Iris pigment epithelial cell (primary cell): ENCODE data around the gene MAST1.
"Not testable (repeated sequence)": the region's sequence is repeated elsewhere in the genome, so short reads cannot be mapped to it uniquely, and the experiment has no call there.

Source experiments
- DNase-seq: peaks from one replicate; pipeline ENCODE4 v3.0.0-alpha.2; 2011; ENCODE audit warnings: low read depth

MAST1 gene

DNA sequence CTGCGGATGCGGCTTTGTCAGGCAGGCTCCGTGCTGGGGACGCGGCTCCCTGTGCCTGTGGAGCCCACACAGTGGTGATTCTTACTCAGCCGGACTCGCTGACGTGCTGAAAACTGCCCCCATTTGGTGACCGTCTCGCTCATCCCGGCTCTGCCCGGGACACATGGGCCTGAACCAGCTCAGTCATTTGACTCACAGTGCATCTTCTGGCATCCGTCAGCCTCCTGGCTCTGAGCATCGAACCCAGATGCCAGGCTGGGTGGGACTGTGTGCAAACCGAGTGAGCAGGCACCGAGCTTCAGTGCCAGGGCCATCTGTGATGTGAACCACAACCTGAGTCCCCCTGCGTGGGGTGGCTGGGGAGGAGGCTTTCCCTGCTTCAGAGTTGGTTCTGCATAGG is 58.1 kb downstream of the MAST1 start:
- no peak for DNase-seq

DNA sequence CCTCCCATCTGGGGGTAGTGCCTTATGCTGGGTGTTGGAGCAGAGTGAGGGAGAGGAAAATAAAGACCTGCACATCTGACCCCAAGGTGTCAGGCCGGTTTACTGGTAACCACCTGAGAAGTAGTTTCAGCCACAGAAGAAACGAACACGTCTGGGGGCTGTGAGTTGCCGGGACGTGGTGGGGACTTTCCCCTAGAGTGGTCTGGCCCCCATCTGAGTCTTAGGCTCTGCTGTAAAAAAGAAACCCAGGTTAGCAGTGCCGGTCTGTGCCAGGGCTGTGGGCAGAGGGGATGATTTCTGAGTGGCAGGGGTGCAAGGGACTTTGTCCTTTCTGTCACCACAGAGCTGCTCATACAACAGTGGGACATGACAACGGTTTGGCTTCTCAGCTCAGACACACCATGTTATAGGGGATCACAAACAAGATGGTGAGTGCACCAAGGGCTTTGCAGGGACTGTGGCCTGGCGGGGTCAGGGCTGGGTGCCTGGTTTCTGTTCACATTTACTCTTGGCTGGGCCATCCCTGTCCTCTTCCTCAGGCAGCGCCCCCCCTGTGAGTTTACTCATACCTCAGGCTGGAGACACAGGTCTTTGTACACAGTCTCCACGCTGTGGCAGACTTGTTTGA is 61.7 kb downstream of the MAST1 start:
- no peak for DNase-seq

GRCh38 chr19:12907166-12907565 is 68.9 kb downstream of the MAST1 start:
- no peak for DNase-seq

DNA sequence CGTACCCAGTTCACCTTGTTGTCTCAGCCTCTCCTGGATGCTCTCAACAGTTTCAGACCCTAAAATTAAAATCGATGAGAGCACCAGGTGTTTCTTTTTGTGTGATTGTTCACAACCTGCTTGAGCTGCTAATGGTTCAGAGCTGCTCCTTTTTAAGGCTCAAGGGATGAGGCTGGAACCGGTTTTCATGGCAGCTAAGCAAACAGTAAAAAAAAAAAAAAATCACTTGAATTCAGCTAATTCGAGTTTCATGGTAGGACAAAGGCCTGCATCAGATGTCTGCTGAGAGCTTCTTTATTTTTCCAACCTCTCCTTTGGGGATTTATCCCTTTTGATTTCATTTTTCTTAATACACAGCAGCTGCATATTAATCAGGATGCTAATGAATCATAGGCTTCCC is 74.3 kb downstream of the MAST1 start:
- no peak for DNase-seq

GRCh38 chr19:12913011-12913561 is 74.8 kb downstream of the MAST1 start:
- DNase-seq = peak; percentile 60

DNA sequence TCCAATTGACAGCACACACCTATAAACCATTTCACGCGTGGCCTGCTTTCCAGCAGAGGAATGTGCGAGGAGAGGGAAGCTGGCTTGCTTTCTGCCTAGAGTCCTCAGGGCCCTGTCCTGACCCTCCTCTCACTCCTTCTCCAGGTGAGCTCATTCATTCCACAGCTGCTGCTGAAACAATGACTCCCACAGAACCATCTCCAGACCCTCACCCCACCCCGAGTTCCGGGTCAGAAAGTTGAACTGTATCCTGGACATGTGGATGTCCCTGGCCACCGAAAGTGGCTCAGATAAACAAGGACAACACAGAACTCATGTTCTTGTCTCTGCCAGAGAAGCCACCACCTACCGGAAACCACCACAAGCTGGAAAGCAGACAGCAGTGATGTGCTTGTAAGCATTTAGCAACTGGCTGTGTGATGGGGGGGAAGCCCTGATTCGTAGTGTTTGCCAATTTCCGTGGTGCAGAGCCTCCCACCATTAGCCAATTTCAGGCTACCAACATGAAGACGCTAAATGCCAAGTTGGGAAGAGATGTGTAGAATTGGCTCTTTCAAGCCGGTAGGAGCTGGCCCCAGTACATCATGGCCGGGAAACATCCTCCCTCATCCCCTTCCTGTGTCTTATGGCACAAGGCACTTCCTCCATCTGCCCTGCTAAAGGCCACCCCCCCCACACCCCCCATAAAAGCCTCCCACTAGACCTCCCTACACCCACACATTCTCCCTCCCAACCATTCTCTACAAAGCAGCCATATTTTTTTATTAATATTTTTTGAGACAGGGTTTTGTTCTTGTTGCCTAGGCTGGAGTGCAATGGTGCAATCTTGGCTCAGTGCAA is 75.8 kb downstream of the MAST1 start:
- no peak for DNase-seq

- not testable (repeated sequence) for DNase-seq
These were observed 77.5 kb downstream of the MAST1 start for GRCh38 chr19:12915860-12916259.

DNA sequence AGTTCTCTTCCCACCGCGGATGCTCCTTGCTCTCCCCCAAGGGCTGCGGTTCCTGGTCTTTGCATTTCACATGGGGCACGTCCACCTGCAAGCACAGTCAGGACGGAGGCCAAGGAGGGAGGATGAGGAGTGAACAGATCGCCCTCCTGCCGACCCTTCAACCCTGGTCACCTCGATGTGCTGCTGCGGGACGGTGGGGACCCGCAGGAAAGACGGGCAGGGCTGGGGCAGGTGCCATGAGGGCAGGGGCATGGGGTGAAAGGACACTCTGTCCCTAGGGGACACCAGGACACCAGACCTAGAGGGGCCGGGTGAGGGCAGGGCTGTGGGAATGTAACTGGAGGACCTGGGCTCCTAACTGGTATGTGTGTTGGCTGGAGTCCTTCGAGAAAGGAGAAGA is 79.9 kb downstream of the MAST1 start:
- no peak for DNase-seq

GRCh38 chr19:12921047-12921446 is 82.7 kb downstream of the MAST1 start:
- DNase-seq = no peak

DNA sequence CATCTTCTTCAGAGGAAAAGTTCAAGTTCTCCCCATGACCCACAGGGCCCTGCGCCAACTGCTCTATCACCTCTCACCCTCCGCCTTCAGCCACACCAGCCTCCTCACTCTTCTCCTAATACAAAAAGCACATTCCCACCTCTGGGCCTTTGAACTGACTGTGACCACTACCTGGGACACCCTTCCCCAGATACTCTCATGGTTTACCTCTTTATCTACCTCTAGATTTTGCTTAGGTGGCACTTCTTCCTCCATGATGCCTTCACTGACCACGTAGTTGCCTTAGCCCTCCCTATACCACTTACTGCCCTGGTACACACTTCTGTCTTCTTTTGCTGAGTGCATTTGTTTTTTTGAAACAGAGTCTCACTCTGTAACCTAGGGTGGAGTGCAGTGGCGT is 84.6 kb downstream of the MAST1 start:
- DNase-seq = no peak
